ENCODE measurements around the gene OBP2A. TPM values are rescaled to one million over a fixed set of nuclear protein-coding genes. Genes with fewer than 3 reads are reported as not detected.

Gene OBP2A
- total RNA-seq, 2 experiments from 2014 or later, result not detected

DNA sequence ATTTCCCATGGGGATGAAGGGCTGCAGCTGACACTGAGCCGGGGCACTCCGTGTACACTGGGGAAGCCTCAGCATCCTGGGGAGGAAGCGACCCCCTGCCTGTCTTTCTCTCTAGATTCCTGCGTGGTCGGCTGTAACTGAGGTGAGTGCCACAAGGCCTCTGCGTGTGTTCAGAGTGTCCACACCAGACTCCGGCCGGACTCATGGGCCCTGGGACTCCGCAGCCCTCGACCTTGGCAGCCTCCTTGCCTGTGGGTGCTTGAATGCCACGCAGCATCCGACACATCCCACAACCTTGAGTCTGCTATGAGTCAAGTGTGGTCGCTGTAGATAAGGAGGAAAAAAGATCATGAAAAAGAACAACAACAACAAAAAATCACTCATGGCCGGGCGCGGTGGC is 39.0 kb downstream of the OBP2A start:
- Histone ChIP-seq H3K79me2 (ENCODE audit: insufficient read depth, low read depth, low read length) (no peaks in the 10 kb centered on the region), H3K4me1 (ENCODE audit: insufficient read depth, low read length, poor library complexity, severe bottlenecking) (no peaks in the 10 kb centered on the region), H3K9me2 (ENCODE audit: insufficient read depth, low read length) (no peaks in the 10 kb centered on the region), H3K36me3 (ENCODE audit: insufficient read depth, low read length) (no peaks in the 10 kb centered on the region), H3K4me3 (ENCODE audit: low read depth, low read length, poor library complexity, severe bottlenecking) (no peak overlapping the region), H3K27ac (ENCODE audit: low read depth, low read length, poor library complexity, severe bottlenecking) (no peak overlapping the region), H2AFZ (ENCODE audit: low read length) (no peak overlapping the region), H3K9me3 (ENCODE audit: low read length) (no peaks in the 10 kb centered on the region), H4K20me1 (ENCODE audit: insufficient read depth, low read length) (no peaks in the 10 kb centered on the region), H3K4me2 (ENCODE audit: low read length) (no peak overlapping the region)
- ChIA-PET CTCF (ENCODE audit: unreplicated experiment) (no interaction called here), POLR2A (no interaction called here)
- DNase-seq (ENCODE audit: low spot score), result no peak
- BruUV-seq (replicated peaks), result no TSS peak
- no peak for TF ChIP-seq EZH2phosphoT487 (IDR thresholded peaks at IDR 0.05; ENCODE audit: borderline replicate concordance, low read depth, low read length)
- TF ChIP-seq, protein P1, sequence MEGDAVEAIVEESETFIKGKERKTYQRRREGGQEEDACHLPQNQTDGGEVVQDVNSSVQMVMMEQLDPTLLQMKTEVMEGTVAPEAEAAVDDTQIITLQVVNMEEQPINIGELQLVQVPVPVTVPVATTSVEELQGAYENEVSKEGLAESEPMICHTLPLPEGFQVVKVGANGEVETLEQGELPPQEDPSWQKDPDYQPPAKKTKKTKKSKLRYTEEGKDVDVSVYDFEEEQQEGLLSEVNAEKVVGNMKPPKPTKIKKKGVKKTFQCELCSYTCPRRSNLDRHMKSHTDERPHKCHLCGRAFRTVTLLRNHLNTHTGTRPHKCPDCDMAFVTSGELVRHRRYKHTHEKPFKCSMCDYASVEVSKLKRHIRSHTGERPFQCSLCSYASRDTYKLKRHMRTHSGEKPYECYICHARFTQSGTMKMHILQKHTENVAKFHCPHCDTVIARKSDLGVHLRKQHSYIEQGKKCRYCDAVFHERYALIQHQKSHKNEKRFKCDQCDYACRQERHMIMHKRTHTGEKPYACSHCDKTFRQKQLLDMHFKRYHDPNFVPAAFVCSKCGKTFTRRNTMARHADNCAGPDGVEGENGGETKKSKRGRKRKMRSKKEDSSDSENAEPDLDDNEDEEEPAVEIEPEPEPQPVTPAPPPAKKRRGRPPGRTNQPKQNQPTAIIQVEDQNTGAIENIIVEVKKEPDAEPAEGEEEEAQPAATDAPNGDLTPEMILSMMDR (conservative IDR thresholded peaks at IDR 0.05; ENCODE audit: low read length), result no peak
- intact Hi-C loops (cut with micrococcal nuclease; ENCODE audit: unreplicated experiment), result no loop called here

DNA sequence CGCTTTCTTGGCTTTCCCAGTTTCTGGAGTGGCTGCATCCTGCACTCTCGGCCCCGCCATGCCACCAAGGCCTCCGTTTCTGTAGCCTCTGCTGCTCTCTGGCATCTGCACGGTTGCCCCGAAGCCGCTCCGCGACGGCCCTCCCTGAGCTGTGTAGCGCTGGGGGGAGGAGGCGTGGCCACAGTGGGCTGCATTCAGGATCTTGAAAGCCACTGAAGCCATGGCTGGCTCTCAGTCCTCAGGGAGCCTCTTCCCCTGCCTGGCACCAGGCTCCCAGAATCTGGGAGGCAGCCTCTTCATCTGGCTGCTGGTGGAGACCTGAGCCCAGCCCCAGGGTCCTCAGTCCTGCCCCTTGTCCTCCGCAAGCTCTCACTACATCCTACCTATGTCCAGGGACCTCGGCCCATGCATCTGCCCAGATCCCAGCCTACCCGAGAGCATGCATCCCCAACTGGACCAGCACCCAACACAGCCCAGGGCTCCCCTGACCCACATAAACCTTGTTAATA is 40.7 kb downstream of the OBP2A start:
- no peak for TF ChIP-seq EZH2phosphoT487 (IDR thresholded peaks at IDR 0.05; ENCODE audit: borderline replicate concordance, low read depth, low read length)
- TF ChIP-seq, protein P1 (conservative IDR thresholded peaks at IDR 0.05; ENCODE audit: low read length), result no peak
- H3K27ac ChIP-seq (ENCODE audit: low read depth, low read length, poor library complexity, severe bottlenecking), result no peak overlapping the region
- H3K4me3 ChIP-seq (ENCODE audit: low read depth, low read length, poor library complexity, severe bottlenecking), result no peak overlapping the region
- H3K9me2 ChIP-seq (ENCODE audit: insufficient read depth, low read length), result no peaks in the 10 kb centered on the region
- no peaks in the 10 kb centered on the region for H3K4me1 ChIP-seq (ENCODE audit: insufficient read depth, low read length, poor library complexity, severe bottlenecking)
- intact Hi-C loops (cut with micrococcal nuclease; ENCODE audit: unreplicated experiment), result no loop called here
- ChIA-PET CTCF (ENCODE audit: unreplicated experiment) (no interaction called here), POLR2A (no interaction called here)
- H3K79me2 ChIP-seq (ENCODE audit: insufficient read depth, low read depth, low read length), result no peaks in the 10 kb centered on the region
- DNase-seq (ENCODE audit: low spot score), result no peak
- no peaks in the 10 kb centered on the region for H3K36me3 ChIP-seq (ENCODE audit: insufficient read depth, low read length)
- no peaks in the 10 kb centered on the region for H3K9me3 ChIP-seq (ENCODE audit: low read length)
- no TSS peak for BruUV-seq (replicated peaks)
- no peak overlapping the region for H2AFZ ChIP-seq (ENCODE audit: low read length)
- no peaks in the 10 kb centered on the region for H4K20me1 ChIP-seq (ENCODE audit: insufficient read depth, low read length)
- H3K4me2 ChIP-seq (ENCODE audit: low read length), result no peak overlapping the region

DNA sequence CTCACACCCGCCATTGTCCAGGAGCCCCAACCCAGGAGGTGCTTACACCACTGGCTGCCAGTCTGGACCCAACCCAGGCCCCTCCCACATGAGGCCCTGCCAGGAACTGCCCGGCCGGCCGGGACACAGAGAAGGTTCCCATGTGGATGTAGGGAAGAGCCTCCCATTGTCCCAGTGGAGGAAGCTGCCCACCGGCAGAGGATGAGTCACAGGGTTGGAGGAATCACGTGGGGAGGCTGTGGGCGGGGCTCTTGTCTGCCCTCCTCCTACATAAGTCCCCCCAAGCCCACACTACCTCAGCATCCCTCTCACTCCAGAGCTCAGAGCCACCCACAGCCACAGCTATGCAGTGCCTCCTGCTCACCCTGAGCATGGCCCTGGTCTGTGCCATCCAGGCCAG is 41.7 kb downstream of the OBP2A start:
- no peak for DNase-seq (ENCODE audit: low spot score)
- Histone ChIP-seq H3K79me2 (ENCODE audit: insufficient read depth, low read depth, low read length) (no peaks in the 10 kb centered on the region), H3K9me2 (ENCODE audit: insufficient read depth, low read length) (no peaks in the 10 kb centered on the region), H3K4me2 (ENCODE audit: low read length) (no peak overlapping the region), H2AFZ (ENCODE audit: low read length) (no peak overlapping the region), H3K27ac (ENCODE audit: low read depth, low read length, poor library complexity, severe bottlenecking) (no peak overlapping the region), H3K9me3 (ENCODE audit: low read length) (no peaks in the 10 kb centered on the region), H4K20me1 (ENCODE audit: insufficient read depth, low read length) (no peaks in the 10 kb centered on the region), H3K4me1 (ENCODE audit: insufficient read depth, low read length, poor library complexity, severe bottlenecking) (no peaks in the 10 kb centered on the region), H3K4me3 (ENCODE audit: low read depth, low read length, poor library complexity, severe bottlenecking) (no peak overlapping the region), H3K36me3 (ENCODE audit: insufficient read depth, low read length) (no peaks in the 10 kb centered on the region)
- intact Hi-C loops (cut with micrococcal nuclease; ENCODE audit: unreplicated experiment), result no loop called here
- POLR2A ChIA-PET, result no interaction called here
- TF ChIP-seq, protein P1 (conservative IDR thresholded peaks at IDR 0.05; ENCODE audit: low read length), result no peak
- TF ChIP-seq EZH2phosphoT487 (IDR thresholded peaks at IDR 0.05; ENCODE audit: borderline replicate concordance, low read depth, low read length), result no peak
- BruUV-seq (replicated peaks), result no TSS peak
- CTCF ChIA-PET (ENCODE audit: unreplicated experiment), result no interaction called here
